AG10803 (cell line): ENCODE measurements around the gene TRAT1.

Experiments
- DNase-seq: peaks from one replicate; pipeline ENCODE4 v3.0.0; 2010; ENCODE audit warnings: low read depth
- H3K4me3 ChIP-seq: 2 replicates; pipeline ENCODE4 v1.5.1; 2011; ENCODE audit warnings: mild to moderate bottlenecking, low read length, control low read depth
- TF ChIP-seq, protein P1 (sequence below): conservative IDR thresholded peaks from 2 replicates; pipeline ENCODE4 v1.5.1; 2011; ENCODE audit warnings: mild to moderate bottlenecking, low read length, control low read depth, inconsistent platforms

The TRAT1 gene

DNA sequence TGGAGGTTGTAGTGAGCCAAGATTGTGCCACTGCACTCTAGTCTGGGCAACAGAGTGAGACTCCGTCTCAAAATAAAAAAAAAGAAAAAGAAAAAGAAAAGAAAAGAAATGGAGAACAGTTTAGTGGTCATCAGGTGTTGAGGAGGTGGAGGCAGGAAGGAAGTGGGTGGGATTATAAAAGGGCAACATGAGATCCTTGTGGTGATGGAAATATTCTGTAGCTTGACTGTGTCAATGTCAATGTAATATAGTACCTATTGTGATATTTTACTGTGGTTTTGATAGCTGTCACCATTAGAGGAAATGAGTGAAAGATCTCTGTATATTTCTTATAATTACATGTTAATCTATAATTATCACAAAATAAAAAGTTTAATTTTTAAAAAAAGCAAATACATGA lies 60.8 kb downstream of the TRAT1 start:
- no peak for DNase-seq
- TF ChIP-seq, protein P1, sequence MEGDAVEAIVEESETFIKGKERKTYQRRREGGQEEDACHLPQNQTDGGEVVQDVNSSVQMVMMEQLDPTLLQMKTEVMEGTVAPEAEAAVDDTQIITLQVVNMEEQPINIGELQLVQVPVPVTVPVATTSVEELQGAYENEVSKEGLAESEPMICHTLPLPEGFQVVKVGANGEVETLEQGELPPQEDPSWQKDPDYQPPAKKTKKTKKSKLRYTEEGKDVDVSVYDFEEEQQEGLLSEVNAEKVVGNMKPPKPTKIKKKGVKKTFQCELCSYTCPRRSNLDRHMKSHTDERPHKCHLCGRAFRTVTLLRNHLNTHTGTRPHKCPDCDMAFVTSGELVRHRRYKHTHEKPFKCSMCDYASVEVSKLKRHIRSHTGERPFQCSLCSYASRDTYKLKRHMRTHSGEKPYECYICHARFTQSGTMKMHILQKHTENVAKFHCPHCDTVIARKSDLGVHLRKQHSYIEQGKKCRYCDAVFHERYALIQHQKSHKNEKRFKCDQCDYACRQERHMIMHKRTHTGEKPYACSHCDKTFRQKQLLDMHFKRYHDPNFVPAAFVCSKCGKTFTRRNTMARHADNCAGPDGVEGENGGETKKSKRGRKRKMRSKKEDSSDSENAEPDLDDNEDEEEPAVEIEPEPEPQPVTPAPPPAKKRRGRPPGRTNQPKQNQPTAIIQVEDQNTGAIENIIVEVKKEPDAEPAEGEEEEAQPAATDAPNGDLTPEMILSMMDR: no peak
- no peak overlapping the region for H3K4me3 ChIP-seq

DNA sequence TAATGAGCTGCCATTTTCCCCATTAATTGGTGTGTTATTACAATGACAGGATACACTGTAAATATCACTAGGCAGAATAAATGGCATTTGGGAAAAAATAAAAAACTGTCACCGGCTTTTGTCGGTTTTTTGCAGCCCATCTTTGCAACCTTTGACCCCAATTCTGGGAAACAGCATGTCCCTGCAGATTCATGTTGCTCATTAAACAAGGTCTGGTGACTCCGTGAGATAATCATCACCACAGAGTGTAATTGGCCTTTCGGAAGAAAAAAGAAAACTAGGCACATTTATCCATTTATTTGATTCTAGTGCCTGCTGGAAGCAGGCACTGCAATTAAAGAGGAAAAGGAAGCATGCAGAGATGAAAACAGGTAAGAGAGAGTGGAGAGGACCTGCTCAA lies 64.5 kb downstream of the TRAT1 start:
- no peak for DNase-seq
- TF ChIP-seq, protein P1: no peak
- H3K4me3 ChIP-seq: no peak overlapping the region

DNA sequence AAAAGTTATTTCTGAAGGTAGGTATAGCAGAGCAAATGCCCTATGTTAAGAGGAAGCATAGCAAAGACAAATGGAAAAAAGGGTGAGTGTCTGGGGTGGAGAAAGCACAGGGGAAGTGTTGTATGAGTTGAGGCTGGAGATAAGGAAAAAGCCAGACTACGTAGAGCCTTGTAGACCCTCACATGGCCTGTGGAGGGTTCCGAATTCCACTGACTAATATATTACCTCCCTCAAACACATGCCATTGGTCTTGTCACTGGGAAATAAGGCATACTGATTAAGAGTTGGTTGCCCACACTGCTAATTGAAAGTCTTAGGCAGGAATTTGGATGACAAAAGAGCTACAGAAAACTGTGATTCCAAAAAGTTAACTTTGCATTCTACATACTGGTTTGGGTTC lies 65.2 kb downstream of the TRAT1 start:
- TF ChIP-seq, protein P1: no peak
- H3K4me3 ChIP-seq: no peak overlapping the region
- DNase-seq: no peak

DNA sequence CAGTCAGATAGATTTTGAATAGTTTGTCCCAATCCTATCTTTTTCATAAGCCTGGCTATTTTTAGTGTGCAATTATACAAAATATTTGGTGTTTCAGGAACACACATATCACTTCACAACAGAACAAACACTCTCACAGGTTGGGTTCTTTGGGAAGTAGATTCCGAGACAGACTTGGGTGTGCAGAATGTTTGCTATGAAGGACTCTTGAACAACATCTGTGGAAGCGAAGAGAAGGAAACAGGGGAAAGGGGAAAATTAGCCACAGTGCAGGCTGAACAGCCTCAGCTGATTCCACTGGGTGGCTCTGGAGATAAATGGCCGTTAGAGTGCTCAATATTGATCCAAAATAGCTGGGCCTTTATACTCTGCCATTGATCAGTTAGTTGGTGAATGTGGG lies 69.2 kb downstream of the TRAT1 start:
- TF ChIP-seq, protein P1: no peak
- no peak overlapping the region for H3K4me3 ChIP-seq
- DNase-seq: no peak

DNA sequence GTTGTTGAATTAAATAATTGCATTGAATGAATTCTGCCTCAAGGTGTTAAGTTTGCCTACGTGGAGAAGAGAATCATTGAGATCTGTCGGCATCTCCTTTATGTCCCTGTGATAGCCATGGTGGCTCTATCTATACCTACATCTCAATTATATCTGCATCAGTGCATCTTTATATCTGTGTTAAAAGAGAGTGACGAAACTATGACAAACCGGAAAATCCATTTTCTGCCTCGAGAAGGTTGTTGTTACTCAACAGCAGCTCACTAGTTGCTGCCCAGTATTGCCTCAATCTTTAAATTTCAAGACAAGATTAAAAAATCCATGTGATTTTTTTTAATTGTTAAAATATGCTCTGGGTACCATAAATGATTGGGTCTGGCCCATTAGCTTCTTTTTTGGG lies 72.4 kb downstream of the TRAT1 start:
- H3K4me3 ChIP-seq: no peak overlapping the region
- no peak for DNase-seq
- TF ChIP-seq, protein P1: no peak

DNA sequence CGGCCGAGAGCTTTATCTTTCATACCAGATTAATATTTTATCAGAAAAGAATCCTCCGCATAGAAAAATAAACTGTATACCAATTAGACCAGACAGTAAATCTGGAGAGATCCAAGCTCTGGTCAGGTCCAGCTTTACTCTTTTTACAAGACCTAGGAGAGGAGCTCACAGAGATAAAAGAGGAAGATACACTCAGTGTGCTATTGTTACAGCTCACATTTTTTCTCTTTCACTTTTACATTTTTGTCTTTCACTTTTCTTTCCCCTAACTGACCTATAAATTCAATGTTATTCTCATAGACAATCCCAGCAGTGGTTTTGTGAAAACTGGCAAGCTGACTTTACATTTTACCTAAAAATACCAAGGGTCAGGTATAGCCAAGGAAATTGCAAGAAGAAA lies 75.3 kb downstream of the TRAT1 start:
- no peak overlapping the region for H3K4me3 ChIP-seq
- TF ChIP-seq, protein P1: no peak
- DNase-seq: no peak

DNA sequence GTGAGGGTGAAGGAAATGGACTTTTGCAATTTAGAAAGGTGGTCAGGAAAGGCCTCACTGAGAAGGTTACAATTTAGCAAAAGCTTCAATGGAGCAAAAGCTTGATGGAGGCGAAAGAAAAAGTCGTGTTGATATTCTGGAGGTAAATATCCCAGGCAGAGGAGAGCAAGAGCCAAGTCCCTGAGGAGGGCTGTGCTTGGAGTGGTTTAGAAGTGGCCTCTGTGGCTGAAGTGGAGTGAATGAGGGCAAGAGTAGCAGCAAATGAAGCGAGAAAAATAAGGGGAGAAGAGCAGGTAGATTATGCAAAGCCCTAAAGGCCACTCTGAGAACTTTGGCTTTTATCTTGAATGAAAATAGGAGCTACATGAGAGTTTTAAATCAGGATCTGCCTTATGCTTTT lies 76.9 kb downstream of the TRAT1 start:
- H3K4me3 ChIP-seq: no peak overlapping the region
- TF ChIP-seq, protein P1: no peak
- DNase-seq: no peak
